GOT3 (cell line): ENCODE data around the gene SLIT1.

Experiments used
- DNase-seq: peaks from one replicate; lab custom pipeline; 2025; ENCODE audit warnings: mixed read lengths; lab: John Stamatoyannopoulos, UW

SLIT1 gene

DNA sequence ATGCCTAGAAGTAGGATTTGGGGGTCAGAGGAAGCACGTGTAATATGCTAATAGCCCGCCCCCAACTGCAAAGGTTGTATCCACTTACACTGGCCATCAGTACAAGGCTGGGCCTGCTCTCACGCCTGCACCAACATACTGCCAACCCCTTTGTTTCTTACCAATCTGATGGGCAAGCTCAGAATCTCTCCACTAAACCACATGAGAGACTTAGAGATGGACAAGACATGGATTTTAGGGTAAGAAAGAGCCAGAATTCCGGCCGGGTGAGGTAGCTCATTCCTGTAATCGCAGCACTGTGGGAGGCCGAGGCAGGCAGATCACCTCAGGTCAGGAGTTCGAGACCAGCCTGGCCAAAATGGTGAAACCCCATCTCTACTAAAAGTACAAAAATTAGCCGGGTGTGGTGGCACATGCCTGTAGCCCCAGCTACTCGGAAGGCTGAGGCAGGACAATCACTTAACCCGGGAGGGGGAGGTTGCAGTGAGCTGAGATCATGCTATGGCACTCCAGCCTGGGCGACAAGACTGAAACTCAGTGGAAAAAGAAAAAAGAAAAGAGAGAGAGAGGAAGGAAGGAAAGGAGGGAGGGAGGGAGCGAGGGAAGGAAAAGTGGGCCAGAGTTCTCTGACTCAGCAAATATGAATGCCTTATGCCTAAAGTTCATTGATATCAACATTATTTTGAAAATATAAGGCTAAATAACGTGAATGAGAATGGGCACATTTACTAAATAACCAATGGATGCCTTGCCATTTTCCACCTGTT lies 162.2 kb downstream of the SLIT1 start:
- no peak for DNase-seq

GRCh38 chr10:97022616-97023015 lies 163.1 kb downstream of the SLIT1 start:
- DNase-seq = no peak

DNA sequence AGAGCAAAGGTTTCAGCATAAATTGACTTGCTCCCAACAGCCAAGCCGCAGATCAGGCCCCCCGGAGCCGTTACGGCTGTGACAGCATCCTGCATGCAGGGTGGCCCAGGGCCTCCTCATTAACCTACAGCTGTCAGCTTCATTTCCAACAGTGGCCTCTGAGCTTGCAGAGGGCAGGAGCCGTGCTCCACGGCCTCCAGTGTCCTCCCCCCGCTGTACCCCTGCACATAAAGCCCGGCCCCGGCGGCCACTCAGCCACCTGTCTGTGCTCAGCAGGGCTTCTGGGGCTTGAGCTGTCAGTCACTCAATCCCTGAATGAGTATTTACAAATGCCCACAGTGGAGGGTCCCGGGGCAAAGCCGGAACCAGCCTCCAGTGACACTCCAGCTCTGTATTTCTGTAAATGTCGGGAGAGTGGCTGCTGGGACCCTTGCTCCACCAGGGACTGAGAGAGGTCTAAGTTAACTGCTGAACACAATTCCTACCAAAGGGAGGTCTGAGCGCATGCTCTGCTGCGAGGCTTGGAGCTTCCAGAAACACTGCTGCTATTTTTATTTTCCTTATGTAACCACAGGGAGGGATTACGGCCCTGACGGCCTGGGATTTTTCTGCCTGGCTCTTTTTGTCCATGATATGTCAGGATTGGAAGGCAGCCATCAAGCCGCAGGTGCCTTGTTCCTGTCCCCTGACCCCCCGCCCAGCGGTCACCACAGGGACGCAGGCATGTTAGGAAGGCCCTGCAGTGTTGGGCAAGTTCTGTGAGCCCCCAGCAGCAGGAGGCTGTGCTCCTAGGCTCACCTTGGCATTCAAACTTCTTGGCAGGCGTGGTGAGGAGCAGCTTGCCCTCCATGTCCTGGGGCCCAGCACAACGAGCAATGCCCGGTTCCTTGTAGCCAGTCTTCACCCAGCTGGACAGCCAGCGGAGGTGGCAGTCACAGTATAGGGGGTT lies 165.0 kb downstream of the SLIT1 start:
- no peak for DNase-seq

- no peak for DNase-seq
Observed at GRCh38 chr10:97019213-97019844, 166.4 kb downstream of the SLIT1 start.

DNA sequence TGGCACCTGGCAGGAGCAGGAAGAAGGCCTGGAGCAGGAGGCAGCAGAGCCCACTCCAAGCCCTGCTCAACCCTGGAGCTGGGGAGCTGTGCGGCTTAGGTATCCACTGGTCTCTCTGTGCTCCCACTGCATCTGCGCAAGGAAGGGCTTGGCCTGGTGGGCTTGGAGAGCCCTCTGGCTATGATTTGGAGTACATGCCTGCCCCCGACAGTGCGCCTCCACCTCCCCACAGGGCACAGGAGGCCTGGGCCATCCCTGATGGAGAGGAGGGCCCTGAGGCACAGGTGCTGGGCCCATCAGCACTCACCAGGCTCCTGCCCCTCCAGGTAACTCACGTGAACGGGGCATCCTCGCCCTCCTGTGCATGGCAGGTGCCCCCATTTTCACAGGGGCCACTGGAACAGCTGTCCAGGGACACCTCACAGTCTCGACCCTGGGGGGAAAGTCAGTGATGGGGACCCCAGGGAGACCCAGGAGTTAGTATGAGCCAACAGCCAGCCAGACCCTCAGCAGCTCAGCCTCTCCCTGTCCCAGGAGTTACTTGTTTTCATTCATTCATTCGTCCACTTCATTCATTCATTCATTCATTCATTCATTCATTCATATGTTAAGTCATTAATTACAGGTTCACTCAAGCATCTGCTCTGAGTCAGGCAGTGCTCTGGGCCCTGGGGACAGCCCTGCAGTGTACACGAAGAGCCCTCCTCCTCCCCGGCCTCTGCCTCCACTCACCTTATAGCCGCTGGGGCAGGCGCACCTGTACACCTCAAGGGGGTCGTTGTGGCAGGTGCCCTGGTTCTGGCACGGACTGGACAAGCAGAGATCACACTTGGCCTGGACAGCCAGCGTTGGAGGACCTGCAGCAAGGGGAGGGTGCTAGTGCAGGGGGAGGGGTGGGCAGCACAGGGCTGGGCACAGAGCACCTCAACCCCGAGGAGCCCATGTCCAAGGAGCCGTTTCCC lies 167.2 kb downstream of the SLIT1 start:
- DNase-seq = no peak

- no peak for DNase-seq
Observed at GRCh38 chr10:97017474-97017903, 168.3 kb downstream of the SLIT1 start.

DNA sequence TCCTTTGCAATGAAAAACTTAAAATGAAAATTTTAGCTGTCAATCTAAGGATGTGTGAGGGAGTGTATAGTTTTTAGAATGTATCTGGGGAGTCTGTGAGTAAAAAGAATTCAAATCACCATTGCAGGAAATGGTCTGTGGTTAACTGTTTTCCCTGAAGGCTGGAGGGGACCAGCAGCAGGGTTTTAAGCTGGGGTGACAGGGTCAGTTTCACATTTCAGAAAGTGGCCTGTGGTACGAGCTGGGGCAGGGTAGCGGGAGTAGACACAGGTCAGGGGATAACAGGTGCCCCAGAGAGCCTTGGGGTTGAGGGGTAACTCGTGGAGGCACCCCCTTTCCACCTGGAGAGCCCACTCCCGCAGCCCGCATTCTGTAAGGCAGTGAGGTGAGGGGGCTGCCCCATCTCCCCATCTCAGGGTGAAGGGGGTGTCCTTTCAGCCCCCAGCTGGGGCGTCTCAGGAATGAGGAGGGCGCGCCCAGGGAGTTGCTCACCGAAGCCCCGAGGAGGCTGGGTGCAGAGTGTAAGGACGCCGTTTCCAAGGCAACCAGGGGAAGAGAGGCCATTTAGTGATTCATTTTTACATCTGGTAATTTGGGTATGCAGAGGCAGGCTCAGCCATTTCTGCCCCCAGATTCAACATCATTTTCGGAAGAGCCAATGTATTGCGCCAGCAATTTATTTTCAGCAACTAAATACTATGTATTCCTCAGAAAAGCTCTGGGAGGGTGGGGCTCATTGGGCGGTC lies 168.9 kb downstream of the SLIT1 start:
- no peak for DNase-seq

DNA sequence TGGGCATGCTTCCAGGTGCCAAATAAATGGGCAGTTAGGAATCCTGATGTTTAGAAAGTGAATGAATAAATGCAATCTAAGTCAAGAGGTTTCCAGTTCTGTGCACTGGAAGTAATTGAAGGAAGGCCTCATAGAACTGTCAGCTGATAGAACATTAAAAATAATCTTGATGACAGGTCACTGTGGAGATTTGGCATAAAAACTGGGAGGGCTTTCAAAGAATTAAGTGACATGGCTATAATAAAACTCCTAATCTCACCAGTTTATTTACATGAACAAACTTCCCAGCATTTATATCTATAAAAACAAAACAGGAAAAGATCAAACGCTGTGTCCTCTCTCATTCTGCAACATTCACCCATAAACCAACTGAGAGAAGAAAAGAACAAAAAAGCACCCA lies 170.5 kb downstream of the SLIT1 start:
- no peak for DNase-seq

GRCh38 chr10:97013983-97014382 lies 171.8 kb downstream of the SLIT1 start:
- no peak for DNase-seq

- DNase-seq = no peak
Observed at GRCh38 chr10:97013568-97013967, 172.2 kb downstream of the SLIT1 start.

DNA sequence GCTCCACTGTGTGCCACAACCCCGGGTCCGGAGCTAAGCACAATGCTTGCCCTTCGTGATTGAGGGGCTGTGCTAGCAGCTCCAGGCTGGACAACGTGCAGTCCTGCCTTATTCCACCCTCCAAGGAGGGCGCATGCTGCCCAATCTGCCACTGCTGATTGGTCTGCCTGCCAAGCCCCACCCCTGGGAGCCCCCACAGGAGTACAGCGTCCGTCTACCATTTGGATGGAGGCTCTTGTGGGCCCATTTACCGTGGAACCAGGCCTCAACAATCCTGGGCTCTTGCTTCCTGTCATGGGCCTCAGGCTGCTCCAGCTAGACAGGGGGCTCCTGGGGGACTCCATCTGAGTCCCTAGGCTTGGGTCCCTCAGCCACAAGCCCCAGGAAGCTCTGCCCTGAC lies 173.3 kb downstream of the SLIT1 start:
- no peak for DNase-seq

GRCh38 chr10:97011397-97011796 lies 174.4 kb downstream of the SLIT1 start:
- no peak for DNase-seq

DNA sequence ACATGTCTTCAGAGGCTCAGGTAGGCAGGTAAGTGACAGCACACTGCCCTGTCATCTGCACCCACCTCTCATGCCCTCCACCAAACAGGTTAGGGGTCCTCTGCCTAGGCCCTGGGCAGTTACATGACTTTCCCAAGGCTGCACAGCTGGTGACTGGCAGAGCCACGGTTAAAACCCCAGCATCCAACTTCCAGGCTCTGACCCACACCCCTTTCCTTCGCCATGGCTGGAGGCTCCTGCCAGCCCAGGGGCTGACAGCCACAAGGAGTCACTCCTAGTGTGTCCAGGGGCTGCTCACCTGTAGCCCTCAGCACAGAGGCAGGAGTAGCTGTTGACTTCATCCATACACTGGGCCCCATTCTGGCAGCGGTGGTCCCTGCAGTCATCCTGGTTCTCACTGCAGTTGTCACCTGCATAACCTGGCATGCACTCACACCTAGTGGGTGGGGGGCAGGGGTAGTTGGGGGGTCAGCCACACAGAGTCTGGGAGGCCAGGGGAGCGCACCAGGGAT lies 175.0 kb downstream of the SLIT1 start:
- DNase-seq = no peak

GRCh38 chr10:97007417-97007816 lies 178.3 kb downstream of the SLIT1 start:
- no peak for DNase-seq

- DNase-seq = no peak
Observed at GRCh38 chr10:97006364-97006763, 179.4 kb downstream of the SLIT1 start.

- no peak for DNase-seq
Observed at GRCh38 chr10:97005349-97005748, 180.4 kb downstream of the SLIT1 start.

- DNase-seq = no peak
Observed at GRCh38 chr10:97004591-97004990, 181.2 kb downstream of the SLIT1 start.

- DNase-seq = no peak
Observed at GRCh38 chr10:97003804-97004201, 182.0 kb downstream of the SLIT1 start.

DNA sequence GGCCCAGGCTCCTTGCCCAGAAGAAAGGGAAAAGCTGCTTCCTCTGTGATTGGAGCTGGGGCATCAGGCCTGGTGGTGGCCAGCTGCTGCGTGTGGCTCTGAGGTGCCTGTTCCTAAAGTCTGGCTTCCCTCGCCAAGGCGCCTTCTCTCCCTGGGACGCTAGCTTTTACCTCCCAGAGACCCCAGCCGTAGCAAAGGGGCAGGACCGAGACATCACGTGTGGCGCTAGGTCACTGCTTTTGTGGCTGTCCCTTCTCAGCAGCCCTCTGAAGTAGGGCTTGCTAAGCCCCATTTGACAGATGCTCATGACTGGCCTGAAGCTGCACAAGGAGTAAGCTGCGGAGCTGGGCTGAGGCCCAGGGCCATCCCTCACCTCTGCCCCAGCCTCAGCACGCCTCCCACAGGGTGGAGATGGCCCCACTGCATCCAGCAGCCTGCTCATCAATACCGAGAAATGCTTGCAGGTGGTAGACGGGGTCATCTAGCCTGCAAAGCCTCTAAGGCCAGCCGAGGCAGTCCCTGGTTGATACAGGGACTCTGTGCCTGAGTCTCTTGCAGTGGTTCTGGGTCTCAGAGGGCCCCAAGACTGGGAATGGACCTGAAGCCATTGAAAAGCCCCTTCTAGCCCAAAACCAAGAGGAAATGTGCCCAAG lies 182.5 kb downstream of the SLIT1 start:
- no peak for DNase-seq

- no peak for DNase-seq
Observed at GRCh38 chr10:97002670-97003069, 183.1 kb downstream of the SLIT1 start.
